Tibial artery (tissue), 4 donors: ENCODE results near the gene PDXK.
"Not testable (repeated sequence)": the region's sequence is repeated elsewhere in the genome, so short reads cannot be mapped to it uniquely, and the experiment has no call there.

Experiments used
- DNase-seq, 2 donors: peaks; one replicate each; pipeline ENCODE4 v3.0.0-alpha.2; 2019
- H3K27ac ChIP-seq, 2 donors: fragments of 200-600 bp; sonication (generic) in 1 of 2; 1 replicate in 1 of 2; 2 replicates in 1 of 2; pipeline ENCODE4 v1.5.1; 2018 to 2019; ENCODE audit warnings: mild to moderate bottlenecking in 1 of 2
- H3K27me3 ChIP-seq, 2 donors: fragments of 200-600 bp; sonication (generic) in 1 of 2; one replicate each; pipeline versions ENCODE4 v1.5.1 to v1.6.0; 2016 to 2019
- H3K36me3 ChIP-seq, 3 donors: fragments of 200-600 bp; sonication (generic) in 2 of 3; one replicate each; pipeline ENCODE4 v1.5.1; 2016 to 2019; ENCODE audit warnings: mild to moderate bottlenecking in 2 of 3
- H3K4me1 ChIP-seq, 4 donors: fragments of 200-600 bp; sonication (generic) in 2 of 4; 1 replicate in 3 of 4; 2 replicates in 1 of 4; pipeline ENCODE4 v1.5.1; 2016 to 2019
- H3K4me3 ChIP-seq, 2 donors: fragments of 200-600 bp; sonication (generic) in 1 of 2; 1 replicate in 1 of 2; 2 replicates in 1 of 2; pipeline ENCODE4 v1.5.1; 2018 to 2019; ENCODE audit warnings: mild to moderate bottlenecking in 2 of 2
- H3K9me3 ChIP-seq, 3 donors: fragments of 200-600 bp; sonication (generic) in 1 of 3; one replicate each; pipeline ENCODE4 v1.5.1; 2016 to 2019
- CTCF ChIP-seq, 2 experiments: fragments of 200-600 bp in 1 of 2; fragments of 450-650 bp in 1 of 2; IDR thresholded peaks; one replicate each; pipeline ENCODE4 v1.5.1; 2017 to 2019; ENCODE audit warnings: antibody characterized with exemption in 2 of 2, mild to moderate bottlenecking in 1 of 2, moderate library complexity in 1 of 2
- intact Hi-C: fragments of 100-400 bp; cut with DNase I; formaldehyde crosslinking; loops from one replicate; pipeline ENCODE4 v1.15.0; 2023; ENCODE audit warnings: low total_unique reads

The PDXK gene

GRCh38 chr21:43693981-43694380, 24.9 kb upstream of the PDXK start:
- Histone ChIP-seq H3K4me3 (no peak overlapping the region), H3K27me3 (no peaks in the 10 kb centered on the region), H3K36me3 (peaks cover 41 to 75% (median 64%) of the 10 kb centered on the region in 3 donors), H3K9me3 (no peaks in the 10 kb centered on the region), H3K4me1 (no peaks in the 10 kb centered on the region), H3K27ac (no peak overlapping the region)
- intact Hi-C loops, result no loop called here
- TF ChIP-seq CTCF (IDR thresholded peaks at IDR 0.05), result no peak
- no peak for DNase-seq

- Histone ChIP-seq H3K4me3 (no peak overlapping the region), H3K9me3 (no peaks in the 10 kb centered on the region), H3K36me3 (peaks cover 35 to 69% (median 59%) of the 10 kb centered on the region in 3 donors), H3K4me1 (peaks cover 0 to 2% (median 0%) of the 10 kb centered on the region in 4 donors), H3K27me3 (no peaks in the 10 kb centered on the region), H3K27ac (no peak overlapping the region)
- no peak for TF ChIP-seq CTCF (IDR thresholded peaks at IDR 0.05)
- DNase-seq, result no peak
- intact Hi-C loops, result no loop called here
Measured at GRCh38 chr21:43694437-43695079, 24.4 kb upstream of the PDXK start.

- Histone ChIP-seq H3K27ac (no peak overlapping the region), H3K9me3 (no peaks in the 10 kb centered on the region), H3K4me1 (peaks cover 0 to 19% (median 12%) of the 10 kb centered on the region in 4 donors), H3K36me3 (peaks cover 24 to 53% (median 42%) of the 10 kb centered on the region in 3 donors), H3K4me3 (no peak overlapping the region), H3K27me3 (no peaks in the 10 kb centered on the region)
- TF ChIP-seq CTCF (IDR thresholded peaks at IDR 0.05), result no peak
- intact Hi-C loops, result no loop called here
- no peak for DNase-seq
Measured at GRCh38 chr21:43696214-43696613, 22.7 kb upstream of the PDXK start.

GRCh38 chr21:43697758-43698643, 20.9 kb upstream of the PDXK start:
- Histone ChIP-seq H3K9me3 (no peaks in the 10 kb centered on the region), H3K27me3 (no peaks in the 10 kb centered on the region), H3K4me1 (peaks cover 0 to 33% (median 23%) of the 10 kb centered on the region in 4 donors), H3K36me3 (peaks cover 9 to 35% (median 24%) of the 10 kb centered on the region in 3 donors), H3K4me3 (no peak overlapping the region), H3K27ac (no peak overlapping the region)
- DNase-seq, result no peak
- intact Hi-C loops, result no loop called here
- no peak for TF ChIP-seq CTCF (IDR thresholded peaks at IDR 0.05)

GRCh38 chr21:43699492-43699777, 19.5 kb upstream of the PDXK start:
- H3K4me3 ChIP-seq, H3K27me3 ChIP-seq, H3K9me3 ChIP-seq, DNase-seq, intact Hi-C loops: not testable (repeated sequence)
- Histone ChIP-seq H3K4me1 (peaks cover 0 to 43% (median 30%) of the 10 kb centered on the region in 4 donors), H3K27ac (peak overlapping the region; percentile 52 to 62), H3K36me3 (peaks cover 5 to 20% (median 11%) of the 10 kb centered on the region in 3 donors)
